Hindlimb muscle (tissue), 1 donor: ENCODE measurements around the gene COL18A1. TPM values are rescaled to one million over a fixed set of nuclear protein-coding genes. Genes with fewer than 3 reads are reported as not detected.

Experiments
- DNase-seq: peaks from one replicate; pipeline ENCODE4 v3.0.0-alpha.2; 2013
- polyA plus RNA-seq: library from polyadenylated mRNA; unstranded; fragments of 120-200 nt; gene quantifications from one replicate; pipeline ENCODE4 v1.2.1, GENCODE V29; 2013; ENCODE audit not compliant: insufficient read length

COL18A1 gene
- polyA plus RNA-seq, 1 donor: 89.1 TPM

DNA sequence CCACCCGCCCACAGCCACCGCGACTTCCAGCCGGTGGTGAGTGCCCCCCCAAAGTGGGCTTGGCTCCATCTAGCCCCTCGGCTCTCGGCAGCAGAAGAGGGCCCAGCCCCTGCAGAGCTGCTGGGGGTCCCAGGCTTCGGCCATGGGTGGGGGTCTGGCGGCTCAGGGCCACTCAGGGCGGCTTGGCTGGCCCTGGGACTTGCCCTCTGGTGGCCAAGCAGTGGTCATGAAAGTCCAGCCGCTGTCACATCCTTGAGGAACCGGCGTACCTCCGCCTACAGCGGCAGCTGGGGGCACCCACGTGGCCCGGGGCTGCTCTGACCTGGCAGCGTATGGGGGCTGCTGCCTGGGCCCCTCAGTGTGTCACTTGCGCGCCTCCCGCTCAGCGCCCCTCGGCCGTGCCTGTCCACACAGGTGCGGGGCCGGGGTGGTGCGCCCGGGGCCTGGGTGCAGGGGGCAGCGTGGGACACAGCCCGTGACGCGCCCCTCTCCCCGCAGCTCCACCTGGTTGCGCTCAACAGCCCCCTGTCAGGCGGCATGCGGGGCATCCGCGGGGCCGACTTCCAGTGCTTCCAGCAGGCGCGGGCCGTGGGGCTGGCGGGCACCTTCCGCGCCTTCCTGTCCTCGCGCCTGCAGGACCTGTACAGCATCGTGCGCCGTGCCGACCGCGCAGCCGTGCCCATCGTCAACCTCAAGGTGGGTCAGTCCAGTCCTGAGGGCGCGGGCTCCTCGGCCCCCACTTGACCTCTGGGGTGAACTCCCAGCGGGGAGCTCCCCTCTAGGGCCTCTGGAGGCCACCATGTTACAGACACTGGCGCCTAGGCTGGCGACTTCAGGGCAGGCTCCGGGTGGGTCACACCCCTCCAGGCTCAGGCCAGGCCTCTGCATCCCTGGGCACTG, 104.9 kb downstream of the COL18A1 start:
- no peak for DNase-seq

DNA sequence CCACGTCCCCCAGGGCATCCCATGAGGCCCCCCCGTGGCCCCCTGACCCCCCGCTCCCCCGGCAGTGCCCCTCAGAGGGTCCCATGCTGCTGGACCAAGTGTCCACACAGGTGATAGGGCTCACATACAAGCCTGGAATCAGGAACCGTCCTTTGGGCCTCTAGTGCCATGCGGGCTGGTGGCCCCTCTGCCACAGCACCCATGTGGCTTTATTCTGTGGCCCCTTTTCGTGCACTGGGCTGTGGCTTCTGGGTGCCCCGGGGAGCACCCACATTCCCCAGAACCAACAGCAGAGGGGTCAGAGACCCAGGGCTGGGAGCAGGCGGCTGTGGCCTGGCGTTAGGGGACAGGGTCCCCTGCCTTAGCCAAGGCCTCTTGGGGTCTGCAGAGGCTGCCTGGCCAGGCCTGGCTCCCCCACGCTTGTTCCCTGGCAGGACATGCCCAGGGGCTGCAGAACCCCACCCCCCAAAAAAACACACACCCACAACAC, 105.5 kb downstream of the COL18A1 start:
- DNase-seq: no peak

- no peak for DNase-seq
Measured at GRCh38 chr21:45511007-45511406, 106.0 kb downstream of the COL18A1 start.

DNA sequence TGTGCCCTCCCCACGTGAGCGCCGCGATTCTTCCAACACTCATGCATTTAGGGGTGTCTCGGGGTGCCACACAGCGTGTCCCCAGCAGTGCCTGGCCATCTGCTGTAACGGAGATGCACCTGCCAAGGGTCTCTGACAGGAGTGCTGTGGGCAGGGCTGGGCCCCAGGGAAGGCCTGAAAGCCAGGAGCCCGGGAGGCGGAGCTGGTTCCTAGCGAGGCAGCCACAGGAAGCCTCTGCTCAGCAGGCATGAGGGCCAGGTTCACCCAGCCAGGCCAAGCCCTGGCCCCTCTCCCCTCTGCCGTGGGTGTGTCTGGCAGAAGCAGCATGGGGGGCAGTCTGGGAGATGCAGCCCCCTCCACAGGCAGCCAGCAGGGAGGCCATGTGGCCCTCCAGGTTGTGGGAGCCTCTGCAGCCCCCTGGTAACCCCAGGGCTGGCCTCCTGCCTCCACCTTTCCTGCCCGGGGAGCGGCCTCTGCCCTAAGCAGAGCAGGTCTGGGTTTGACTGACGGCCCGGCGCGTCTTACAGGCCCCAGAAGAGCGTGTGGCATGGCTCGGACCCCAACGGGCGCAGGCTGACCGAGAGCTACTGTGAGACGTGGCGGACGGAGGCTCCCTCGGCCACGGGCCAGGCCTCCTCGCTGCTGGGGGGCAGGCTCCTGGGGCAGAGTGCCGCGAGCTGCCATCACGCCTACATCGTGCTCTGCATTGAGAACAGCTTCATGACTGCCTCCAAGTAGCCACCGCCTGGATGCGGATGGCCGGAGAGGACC, 106.9 kb downstream of the COL18A1 start:
- no peak for DNase-seq

- no peak for DNase-seq
Measured at GRCh38 chr21:45512626-45513002, 107.6 kb downstream of the COL18A1 start.

GRCh38 chr21:45513003-45513717, 108.2 kb downstream of the COL18A1 start:
- no peak for DNase-seq

GRCh38 chr21:45513741-45514310, 108.9 kb downstream of the COL18A1 start:
- no peak for DNase-seq

GRCh38 chr21:45514311-45515021, 109.5 kb downstream of the COL18A1 start:
- no peak for DNase-seq

DNA sequence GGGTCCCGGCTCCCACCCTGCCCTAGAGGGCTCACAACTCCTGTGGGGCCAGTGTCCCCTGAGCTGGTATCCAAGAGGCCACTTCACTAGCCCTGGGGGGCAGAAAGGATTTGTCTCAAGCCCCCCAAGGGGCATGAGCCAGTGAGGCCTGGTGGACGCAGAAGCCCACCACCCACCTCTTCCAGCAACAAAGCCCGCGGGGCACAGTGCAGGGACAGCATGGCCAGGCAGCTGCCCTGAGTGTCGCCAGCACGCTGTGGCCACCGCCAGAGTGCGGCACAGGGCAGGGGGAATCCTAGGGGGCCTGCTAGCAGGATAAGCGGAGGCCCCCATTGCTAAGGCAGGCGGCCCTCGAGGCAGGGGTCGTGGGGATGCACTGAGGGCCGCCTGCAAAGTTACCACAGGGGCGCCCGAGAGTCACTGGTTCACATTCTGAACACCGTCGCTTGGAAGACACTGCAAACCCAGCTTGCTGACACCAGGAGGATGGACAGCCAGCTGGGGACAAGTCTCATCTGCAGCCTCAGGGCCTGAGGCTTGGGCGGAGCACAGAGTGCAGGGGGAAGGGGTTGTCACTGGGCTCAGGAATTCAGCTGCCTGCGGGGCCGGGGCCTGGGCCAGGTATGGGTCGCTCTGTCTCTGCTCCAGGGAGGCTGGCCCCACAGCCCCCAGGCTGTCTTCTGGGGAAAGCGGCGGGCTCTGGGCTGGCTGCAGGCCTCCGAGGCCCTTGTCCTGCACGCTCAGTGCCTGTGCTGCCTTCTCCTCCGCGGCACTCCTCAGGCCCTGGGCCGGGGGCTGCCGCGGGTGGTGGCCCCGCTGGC, 110.5 kb downstream of the COL18A1 start:
- no peak for DNase-seq

- DNase-seq: no peak
Measured at GRCh38 chr21:45516071-45516670, 111.2 kb downstream of the COL18A1 start.

GRCh38 chr21:45516671-45517151, 111.7 kb downstream of the COL18A1 start:
- DNase-seq: no peak

DNA sequence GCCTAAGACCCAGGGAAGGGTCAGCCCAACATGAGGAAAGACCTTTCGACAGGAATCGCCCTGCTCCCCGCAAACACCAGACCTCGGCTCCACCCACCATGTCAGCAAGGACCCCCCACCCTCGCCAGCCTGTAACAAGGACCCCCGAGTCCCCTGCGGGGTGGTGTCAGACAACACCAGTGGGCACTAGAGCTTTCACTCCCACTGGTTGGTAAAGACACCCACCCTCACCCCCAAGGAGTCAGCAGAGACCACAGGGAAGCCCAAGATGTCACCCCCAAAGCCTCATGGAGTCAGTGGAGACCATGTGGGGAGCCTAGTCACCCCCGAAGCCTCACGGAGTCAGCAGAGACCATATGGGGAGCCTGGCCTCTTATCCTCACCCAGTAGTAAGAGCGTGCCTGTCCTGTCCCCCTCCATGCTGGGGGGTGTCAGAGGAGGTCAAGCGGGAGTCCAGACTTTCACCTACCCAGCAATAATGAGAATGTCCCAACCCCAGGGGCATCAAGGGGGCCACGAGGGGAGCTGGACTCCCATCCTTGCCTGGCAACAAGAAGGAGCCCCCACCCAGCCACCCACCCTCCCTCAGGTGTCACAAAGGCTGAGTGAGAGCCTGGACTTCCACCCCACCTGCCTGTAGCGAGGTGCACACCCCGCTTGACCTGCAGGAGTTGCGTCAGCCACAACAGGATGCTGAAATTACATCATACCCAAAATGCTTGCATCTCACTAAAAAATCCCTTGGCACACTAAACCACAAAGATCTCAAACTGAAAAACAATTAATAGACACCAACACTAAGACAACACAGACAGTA, 112.5 kb downstream of the COL18A1 start:
- DNase-seq: no peak

- no peak for DNase-seq
Measured at GRCh38 chr21:45518742-45519141, 113.8 kb downstream of the COL18A1 start.

DNA sequence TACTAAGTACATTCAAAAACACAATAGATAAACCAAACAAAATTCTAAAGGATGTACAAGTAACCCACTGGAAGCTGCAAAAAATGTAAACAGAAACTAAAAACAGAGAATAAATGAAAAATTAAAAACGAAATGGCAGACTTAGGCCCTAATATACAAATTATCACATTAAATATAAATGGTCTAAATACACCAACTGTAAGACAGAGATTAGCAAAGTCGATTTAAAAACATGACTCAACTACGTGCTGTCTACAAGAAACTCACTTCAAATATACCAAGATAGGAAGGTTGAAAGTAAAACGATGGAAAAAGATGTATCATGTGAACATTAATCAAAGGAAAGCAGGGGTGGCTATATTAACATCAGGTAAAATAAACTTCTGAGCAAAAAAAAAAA, 114.2 kb downstream of the COL18A1 start:
- no peak for DNase-seq

- DNase-seq: no peak
Measured at GRCh38 chr21:45521241-45521640, 116.3 kb downstream of the COL18A1 start.

DNA sequence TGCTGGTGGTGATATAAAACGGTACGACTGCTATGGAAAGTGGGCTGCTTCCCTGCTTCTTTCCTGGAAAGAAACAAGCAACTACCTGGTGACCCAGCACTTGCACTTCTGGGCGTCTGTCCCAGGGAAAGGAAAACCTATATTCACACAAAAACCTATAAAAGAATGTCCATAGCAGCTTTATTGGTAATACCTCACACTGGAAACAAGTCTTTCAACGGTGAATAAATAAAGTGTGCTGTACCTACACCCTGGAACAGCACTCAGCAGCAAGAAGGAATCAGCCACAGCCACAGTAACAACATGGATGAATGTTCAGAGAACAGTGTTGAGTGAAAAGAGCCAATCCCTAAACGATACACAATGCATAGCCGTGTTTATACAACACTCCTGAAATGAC, 117.4 kb downstream of the COL18A1 start:
- no peak for DNase-seq

- no peak for DNase-seq
Measured at GRCh38 chr21:45522986-45523385, 118.0 kb downstream of the COL18A1 start.

GRCh38 chr21:45523411-45524101, 118.6 kb downstream of the COL18A1 start:
- no peak for DNase-seq

GRCh38 chr21:45524756-45525152, 119.8 kb downstream of the COL18A1 start:
- no peak for DNase-seq
